GM19324 (cell line): ENCODE results near the gene SOCS4.

Experiments
- ATAC-seq: cut with Tn5 transposase; IDR thresholded peaks from one replicate; pipeline ENCODE4 v1.9.1; 2021; ENCODE audit warnings: mild to moderate bottlenecking, moderate library complexity; ENCODE audit not compliant: unreplicated experiment, low FRiP score

The SOCS4 gene

DNA sequence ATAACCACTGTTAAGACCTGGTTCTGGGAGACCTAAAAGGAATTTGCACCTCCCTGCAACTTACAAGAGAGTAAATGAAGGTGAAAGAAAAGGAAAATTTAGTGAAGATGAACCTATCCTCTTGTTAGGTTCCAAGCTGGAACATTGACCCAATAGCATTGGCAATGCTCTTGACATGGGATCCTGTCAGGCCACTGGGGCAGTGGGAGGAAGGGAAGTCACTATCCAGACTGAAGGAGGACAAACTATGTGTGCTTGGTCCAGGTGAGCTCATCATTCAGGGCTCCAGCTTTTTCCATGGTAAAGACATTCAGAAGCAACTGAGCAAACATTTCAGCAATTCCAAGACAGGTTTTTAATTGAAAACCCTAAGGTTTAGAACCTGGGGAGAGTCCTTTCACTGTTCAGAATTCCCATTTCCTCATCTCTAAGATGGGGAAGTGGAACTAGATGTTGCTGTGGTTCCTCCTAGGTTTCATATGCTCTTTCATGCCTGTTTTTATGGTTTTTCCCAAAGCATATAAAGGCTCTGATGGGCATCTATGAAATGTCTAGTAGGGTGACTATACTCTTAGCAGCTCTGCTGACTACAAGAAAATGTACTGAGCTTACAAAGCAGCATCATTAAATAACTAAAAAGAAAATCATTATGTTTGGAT lies 57.5 kb downstream of the SOCS4 start:
- ATAC-seq = no peak

DNA sequence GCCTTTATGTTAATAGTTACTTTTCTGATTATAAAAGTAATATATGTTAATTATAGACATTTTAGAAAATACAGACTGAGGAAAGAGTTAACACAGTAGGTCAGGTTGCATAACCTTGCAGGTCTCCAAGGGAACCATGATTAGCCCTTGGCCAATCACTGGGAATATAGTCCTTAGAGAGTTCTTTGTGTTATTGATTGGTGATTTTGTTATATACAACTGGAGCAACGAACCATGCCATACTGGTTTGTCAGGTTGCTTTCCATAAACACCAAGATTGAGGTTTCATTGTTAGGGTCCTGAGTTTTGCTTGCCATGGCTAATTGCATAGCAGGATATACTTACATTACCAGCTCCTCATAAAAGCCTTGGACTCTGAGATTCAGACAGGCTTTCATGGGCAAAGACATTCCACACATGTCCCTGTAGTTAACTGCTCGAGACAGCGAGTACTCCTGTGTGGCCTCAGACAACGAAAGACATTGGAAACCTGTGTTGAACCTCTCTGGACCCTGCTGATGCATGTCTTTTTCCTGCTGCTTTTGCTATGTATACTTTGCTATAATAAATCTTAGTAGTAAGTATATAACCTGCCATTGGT lies 58.1 kb downstream of the SOCS4 start:
- no peak for ATAC-seq

DNA sequence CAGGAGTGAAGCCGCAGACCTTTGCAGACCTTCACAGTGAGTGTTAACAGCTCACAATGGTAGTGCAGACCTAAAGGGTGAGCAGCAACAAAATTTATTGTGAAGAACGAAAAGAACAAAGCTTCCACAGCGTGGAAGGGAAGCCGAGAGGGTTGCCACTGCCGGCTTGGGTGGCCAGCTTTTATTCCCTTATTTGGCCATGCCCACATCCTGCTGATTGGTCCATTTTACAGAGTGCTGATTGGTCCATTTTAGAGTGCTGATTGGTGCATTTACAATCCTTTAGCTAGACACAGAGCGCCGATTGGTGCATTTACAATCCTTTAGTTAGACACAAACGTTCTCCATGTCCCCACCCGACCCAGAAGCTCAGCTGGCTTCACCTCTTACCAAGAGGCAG lies 59.9 kb downstream of the SOCS4 start:
- ATAC-seq = no peak

DNA sequence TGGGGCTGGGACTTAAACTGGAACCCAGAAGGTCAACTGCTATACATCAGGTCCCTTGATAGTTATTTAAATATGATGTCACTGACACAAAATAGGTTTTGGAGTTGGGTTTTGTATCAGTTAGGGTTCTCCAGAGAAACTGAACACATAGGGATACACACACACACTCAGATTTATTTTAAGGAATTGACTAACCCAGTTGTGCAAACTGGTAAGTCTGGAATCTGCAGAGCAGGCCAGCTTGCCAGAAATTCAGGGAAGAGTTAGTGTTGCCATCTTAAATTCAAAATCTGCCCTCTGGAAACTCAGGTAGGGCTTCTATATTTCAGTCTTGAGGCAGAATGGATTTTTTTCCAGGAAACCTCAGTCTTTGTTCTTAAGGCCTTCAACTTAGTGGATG lies 61.3 kb downstream of the SOCS4 start:
- ATAC-seq = no peak

DNA sequence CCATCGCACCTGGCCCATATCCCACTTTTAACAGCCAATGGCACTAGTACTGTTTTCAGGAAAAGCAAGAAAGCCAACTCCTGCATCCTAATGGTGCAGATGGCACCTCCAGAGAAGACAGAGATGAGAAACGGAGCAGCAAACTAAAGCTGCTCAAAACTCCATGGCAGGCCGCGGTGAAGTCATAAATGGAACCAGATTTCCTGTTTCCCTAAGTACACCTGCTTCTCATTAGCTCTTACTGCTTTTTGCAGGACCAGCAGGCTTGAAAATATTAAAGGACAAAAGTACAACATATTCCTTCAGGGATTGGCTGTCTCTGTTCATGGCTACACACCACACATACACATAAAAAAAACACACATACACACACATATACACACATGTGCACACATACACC lies 65.3 kb downstream of the SOCS4 start:
- no peak for ATAC-seq

DNA sequence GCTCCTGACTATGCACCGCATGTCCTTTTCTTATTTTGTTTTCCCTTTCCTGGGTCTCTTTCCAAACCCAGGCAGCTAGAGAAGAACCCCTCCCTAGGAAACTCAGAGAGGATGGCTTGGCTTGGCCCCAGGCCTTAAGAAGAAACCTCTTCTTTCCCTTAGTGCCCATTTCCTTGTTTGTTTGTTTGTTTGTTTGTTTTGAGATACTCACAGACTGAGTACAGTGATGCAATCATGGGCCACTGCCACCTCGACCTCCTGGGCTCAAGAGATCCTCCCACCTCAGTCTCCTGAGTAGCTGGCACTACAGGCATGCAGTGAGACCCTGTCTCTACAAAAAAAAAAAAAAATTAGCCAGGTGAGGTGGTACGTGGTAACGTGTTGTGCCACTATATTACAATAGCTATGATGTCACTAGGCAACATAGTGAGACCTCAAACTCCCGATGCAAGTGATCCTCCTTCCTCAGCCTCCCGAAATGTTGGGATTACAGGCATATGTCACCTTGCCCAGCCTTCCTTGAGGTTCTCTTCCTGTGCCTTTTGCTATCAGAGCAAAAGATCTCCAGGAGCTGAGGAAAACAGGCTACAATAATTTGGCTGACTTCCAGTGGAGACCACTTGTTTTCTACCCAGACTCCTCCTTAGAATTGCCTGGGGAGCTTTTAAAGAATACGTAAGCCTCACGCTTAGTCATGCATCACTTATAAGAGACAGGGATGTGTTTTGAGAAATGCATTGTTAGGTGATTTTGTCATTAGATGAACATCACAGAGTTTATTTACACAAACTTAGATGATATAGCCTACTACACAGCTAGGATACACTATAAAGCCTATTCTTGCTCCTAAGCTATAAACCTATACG lies 67.5 kb downstream of the SOCS4 start:
- no peak for ATAC-seq

DNA sequence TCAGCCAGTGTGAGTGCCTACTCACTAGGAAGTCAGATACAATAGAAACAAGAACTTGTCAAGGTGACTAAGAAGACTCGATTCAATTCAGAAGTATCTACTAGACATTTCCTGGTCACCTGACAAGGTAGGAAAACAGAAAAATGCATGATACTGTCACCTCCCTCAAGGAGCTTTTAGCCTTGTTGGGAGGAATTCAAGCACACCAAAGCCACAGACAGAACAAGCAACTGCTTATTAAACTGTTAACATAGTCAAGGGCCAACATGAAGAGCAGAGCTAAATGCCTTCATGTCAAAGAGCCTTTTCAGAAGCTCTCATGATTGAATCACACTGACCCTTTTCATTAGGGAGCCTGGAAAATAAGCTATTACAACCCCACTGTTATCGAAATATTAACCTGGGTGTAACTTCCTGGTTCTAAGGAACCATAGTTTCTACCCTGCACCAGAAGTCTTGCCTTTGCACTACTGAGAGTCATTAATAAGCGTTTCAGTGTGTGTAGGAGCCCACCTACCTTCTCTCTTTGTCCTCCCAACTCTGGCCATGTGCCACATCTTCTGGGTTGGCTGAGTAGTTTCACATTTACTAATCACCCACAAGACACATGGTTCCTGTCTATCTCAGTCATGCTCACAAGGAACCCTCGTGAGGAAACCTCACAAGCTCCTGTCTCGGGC lies 71.0 kb downstream of the SOCS4 start:
- peak; percentile 57 for ATAC-seq

DNA sequence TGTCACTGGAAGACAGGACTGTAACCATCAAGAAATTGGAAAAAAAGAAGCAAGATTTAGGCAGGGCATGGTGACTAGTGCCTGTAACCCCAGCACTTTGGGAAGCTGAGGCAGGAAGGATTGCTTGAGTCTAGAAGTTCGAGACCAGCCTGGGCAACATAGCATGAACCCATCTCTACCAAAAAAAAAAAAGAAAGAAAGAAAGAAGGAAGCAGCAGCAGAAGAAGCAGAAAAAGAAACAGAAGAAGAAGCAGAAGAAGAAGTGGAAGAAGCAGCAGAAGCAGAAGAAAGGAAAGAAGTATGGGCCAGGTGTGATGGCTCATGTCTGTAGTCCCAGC lies 71.5 kb downstream of the SOCS4 start:
- no peak for ATAC-seq
